NT2/D1 (cell line): ENCODE measurements around the gene STX8.

Source experiments
- YY1 ChIP-seq: IDR thresholded peaks from 2 replicates; pipeline ENCODE4 v1.6.1; 2011; ENCODE audit not compliant: insufficient read length, insufficient read depth
- ZNF274 ChIP-seq: IDR thresholded peaks from 2 replicates; pipeline ENCODE4 v1.6.1; 2011; ENCODE audit warnings: mild to moderate bottlenecking, low read depth, low read length

- TF ChIP-seq YY1 (no peak), ZNF274 (no peak)
These were observed 291.7 kb downstream of the STX8 start for GRCh38 chr17:9283909-9284308.
